Hepatocyte (in vitro differentiated cells): ENCODE results near the gene IARS1. TPM values are rescaled to one million over a fixed set of nuclear protein-coding genes. Genes with fewer than 3 reads are reported as not detected.

ENCODE experiments used
- DNase-seq: peaks from one replicate; pipeline ENCODE4 v3.0.0-alpha.2; 2016; ENCODE audit warnings: low spot score
- H2AFZ ChIP-seq: fragments of 200-600 bp; sonication (generic); 2 replicates; pipeline ENCODE4 v1.6.0; 2016; ENCODE audit warnings: antibody characterized with exemption, mild to moderate bottlenecking
- H3K27ac ChIP-seq: fragments of 200-600 bp; sonication (generic); 2 replicates; pipeline ENCODE4 v1.5.1; 2016; ENCODE audit warnings: mild to moderate bottlenecking
- H3K27me3 ChIP-seq: fragments of 200-600 bp; sonication (generic); 2 replicates; pipeline ENCODE4 v1.6.1; 2016
- H3K36me3 ChIP-seq: fragments of 200-600 bp; sonication (generic); replicated peaks from 2 replicates; pipeline ENCODE4 v1.5.1; 2016; ENCODE audit warnings: low read depth; ENCODE audit not compliant: insufficient read depth
- H3K4me1 ChIP-seq: fragments of 200-600 bp; sonication (generic); 2 replicates; pipeline ENCODE4 v1.5.1; 2016; ENCODE audit warnings: mild to moderate bottlenecking, moderate library complexity; ENCODE audit not compliant: insufficient read depth
- H3K4me2 ChIP-seq: fragments of 200-600 bp; sonication (generic); 2 replicates; pipeline ENCODE4 v1.6.0; 2016
- H3K4me3 ChIP-seq: fragments of 200-600 bp; sonication (generic); 2 replicates; pipeline ENCODE4 v1.5.1; 2016; ENCODE audit warnings: mild to moderate bottlenecking
- H3K79me2 ChIP-seq: fragments of 200-600 bp; sonication (generic); 2 replicates; pipeline ENCODE4 v1.6.0; 2017; ENCODE audit warnings: mild to moderate bottlenecking
- H3K9me2 ChIP-seq: fragments of 200-600 bp; sonication (generic); replicated peaks from 2 replicates; pipeline ENCODE4 v1.6.0; 2017; ENCODE audit warnings: mild to moderate bottlenecking; ENCODE audit not compliant: insufficient read depth
- H3K9me3 ChIP-seq: fragments of 200-600 bp; sonication (generic); 2 replicates; pipeline ENCODE4 v1.5.1; 2016; ENCODE audit warnings: low read depth, mild to moderate bottlenecking
- H4K20me1 ChIP-seq: fragments of 200-600 bp; sonication (generic); 2 replicates; pipeline ENCODE4 v1.6.0; 2016; ENCODE audit warnings: mild to moderate bottlenecking; ENCODE audit not compliant: insufficient read depth, poor library complexity, severe bottlenecking
- CTCF ChIP-seq: fragments of 200-600 bp; sonication (generic); IDR thresholded peaks from 2 replicates; pipeline ENCODE4 v1.5.1; 2016; ENCODE audit warnings: antibody characterized with exemption, mild to moderate bottlenecking; ENCODE audit not compliant: poor library complexity
- EZH2 ChIP-seq: fragments of 200-600 bp; sonication (generic); IDR thresholded peaks from 2 replicates; pipeline ENCODE4 v1.6.1; 2016; ENCODE audit warnings: antibody characterized with exemption, mild to moderate bottlenecking, borderline replicate concordance
- EZH2phosphoT487 ChIP-seq: fragments of 200-600 bp; sonication (generic); IDR thresholded peaks from one replicate; pipeline ENCODE4 v1.6.1; 2018; ENCODE audit warnings: antibody characterized with exemption, mild to moderate bottlenecking, low read depth, moderate library complexity; ENCODE audit not compliant: unreplicated experiment, severe bottlenecking
- WGBS: methylation state at CpG from one replicate; pipeline ENCODE4 v1.1.6; 2016; ENCODE audit warnings: low lambda C conversion rate; ENCODE audit errors: missing lambda C conversion rate; 5-methylcytosine and 5-hydroxymethylcytosine counted together
- polyA plus RNA-seq: library from polyadenylated mRNA; unstranded; fragments of >200 nt; fragmentation: Nextera tagmentation; extraction: Ambion mirVana; gene quantifications from 2 replicates; pipeline ENCODE4 v1.2.1, GENCODE V29; 2016
- total RNA-seq: library from RNA; depleted of rRNA; stranded (reverse); fragments of >200 nt; gene quantifications from 2 replicates; pipeline ENCODE4 v1.2.3, GENCODE V29; 2014

Gene IARS1
- total and polyA plus RNA-seq, 2 experiments from 2014 or later: 74.4 to 158 TPM

DNA sequence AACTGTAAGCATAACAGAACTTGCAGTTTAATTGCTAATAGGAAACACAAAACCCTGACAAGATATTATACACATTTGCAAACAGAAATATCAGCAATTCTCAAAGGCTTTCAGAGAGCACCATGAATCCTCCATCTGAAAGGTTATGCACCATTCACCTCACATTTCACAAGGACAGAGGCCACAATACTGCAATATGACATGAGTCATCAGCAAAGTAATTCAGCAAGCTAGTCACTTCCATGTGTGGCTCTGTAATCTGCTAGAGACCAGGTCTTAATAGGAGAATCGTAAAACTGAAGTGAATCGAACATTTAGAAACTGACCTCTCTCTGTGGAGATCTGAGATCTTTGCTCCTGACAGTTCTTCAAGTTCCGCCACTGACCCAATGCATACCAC, 28.3 kb downstream of the IARS1 start:
- Histone ChIP-seq H3K79me2 (no peaks in the 10 kb centered on the region), H3K4me3 (no peak overlapping the region), H3K4me2 (no peak overlapping the region), H4K20me1 (no peaks in the 10 kb centered on the region), H3K4me1 (no peaks in the 10 kb centered on the region), H3K9me3 (no peaks in the 10 kb centered on the region), H3K27me3 (no peaks in the 10 kb centered on the region), H3K9me2 (no peaks in the 10 kb centered on the region), H3K36me3 (peaks cover 4% of the 10 kb centered on the region), H2AFZ (no peak overlapping the region), H3K27ac (no peak overlapping the region)
- no peak for DNase-seq
- TF ChIP-seq CTCF (no peak), EZH2 (no peak), EZH2phosphoT487 (no peak)
- WGBS: 80% methylated on average over 3 of the region's 3 CpGs

GRCh38 chr9:92263131-92263530, 30.4 kb downstream of the IARS1 start:
- Histone ChIP-seq H4K20me1 (no peaks in the 10 kb centered on the region), H3K4me2 (no peak overlapping the region), H3K9me2 (no peaks in the 10 kb centered on the region), H3K9me3 (no peaks in the 10 kb centered on the region), H3K27ac (no peak overlapping the region), H3K4me3 (no peak overlapping the region), H3K27me3 (no peaks in the 10 kb centered on the region), H2AFZ (no peak overlapping the region), H3K4me1 (no peaks in the 10 kb centered on the region), H3K79me2 (no peaks in the 10 kb centered on the region), H3K36me3 (peaks cover 4% of the 10 kb centered on the region)
- DNase-seq: no peak
- 52% methylated on average over 1 of the region's 1 CpG for WGBS
- TF ChIP-seq EZH2phosphoT487 (no peak), EZH2 (no peak), CTCF (no peak)

DNA sequence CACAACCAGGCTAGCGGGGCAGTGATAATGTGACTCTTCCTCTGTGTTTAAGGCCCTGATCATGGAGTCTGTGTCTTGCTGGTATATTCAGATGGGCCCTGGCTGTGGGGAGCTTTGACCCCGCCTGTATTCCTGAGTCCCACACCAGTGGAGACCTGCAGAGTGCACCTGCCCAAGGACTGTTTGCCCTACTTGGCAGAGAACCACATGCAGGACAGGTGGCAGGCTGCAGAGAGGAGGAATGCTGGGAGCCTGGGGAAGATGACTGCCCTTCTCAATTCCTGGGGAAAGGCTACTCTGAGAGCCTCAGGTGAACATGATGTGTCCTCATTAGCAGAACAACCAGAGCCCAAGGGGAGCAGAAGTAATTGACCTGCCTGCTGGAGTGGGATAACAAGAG, 36.2 kb downstream of the IARS1 start:
- H3K27me3 ChIP-seq: no peaks in the 10 kb centered on the region
- H3K4me3 ChIP-seq: no peak overlapping the region
- H3K9me3 ChIP-seq: no peaks in the 10 kb centered on the region
- no peak overlapping the region for H2AFZ ChIP-seq
- H3K27ac ChIP-seq: no peak overlapping the region
- H3K36me3 ChIP-seq: peaks cover 7% of the 10 kb centered on the region
- no peak overlapping the region for H3K4me2 ChIP-seq
- H4K20me1 ChIP-seq: no peaks in the 10 kb centered on the region
- no peaks in the 10 kb centered on the region for H3K79me2 ChIP-seq
- no peak for TF ChIP-seq EZH2phosphoT487
- TF ChIP-seq EZH2: no peak
- no peak for TF ChIP-seq CTCF
- WGBS: 95% methylated on average over 2 of the region's 2 CpGs
- DNase-seq: no peak
- H3K4me1 ChIP-seq: no peaks in the 10 kb centered on the region
- H3K9me2 ChIP-seq: no peaks in the 10 kb centered on the region
